HCT116 (cell line): ENCODE data around the gene WT1. TPM values are rescaled to one million over a fixed set of nuclear protein-coding genes. Genes with fewer than 3 reads are reported as not detected.

Source experiments
- ATAC-seq: fragments of 200-7000 bp; cut with Tn5 transposase; 2 replicates; pipeline ENCODE4 v1.9.1; 2020; ENCODE audit warnings: mild to moderate bottlenecking, moderate library complexity
- BruUV-seq: library from RNA; stranded (reverse); fragments of 400-500 nt; replicated peaks from 2 replicates; lab custom pipeline; 2021; lab: Mats Ljungman, UMichigan
- CTCF ChIA-PET: fragments of 300-600 bp; sonication (Branson Sonifier 250); formaldehyde crosslinking; loops from one replicate; lab custom pipeline; 2021; ENCODE audit warnings: antibody characterized with exemption; lab: Charles Lee
- POLR2A ChIA-PET: fragments of 300-600, 350-600 bp; sonication (Branson Sonifier 250); formaldehyde crosslinking; loops from one replicate; lab custom pipeline; 2021; ENCODE audit warnings: antibody characterized with exemption; lab: Charles Lee
- RAD21 ChIA-PET, 2 experiments: fragments of 300-600 bp; sonication (Branson Sonifier 250); formaldehyde crosslinking; loops; one replicate each; lab custom pipeline; 2023; ENCODE audit warnings: low total read pairs in 2 of 2; ENCODE audit not compliant: uncharacterized antibody in 2 of 2, unreplicated experiment in 2 of 2, low non-redundant PET in 1 of 2; lab: Charles Lee
- DNase-seq: peaks from one replicate; pipeline ENCODE4 v3.0.0-alpha.2; 2010; ENCODE audit warnings: low read depth, low spot score
- H2AFZ ChIP-seq: fragments of 200-600 bp; shearing (Covaris generic), sonication (generic); 2 replicates; pipeline ENCODE4 v1.6.1; 2017; ENCODE audit warnings: low read depth, mixed run types, mixed read lengths, antibody characterized with exemption, low read length; ENCODE audit not compliant: poor library complexity, severe bottlenecking
- H3K27ac ChIP-seq: 2 replicates; pipeline ENCODE4 v1.5.1; 2012; ENCODE audit warnings: low read depth, low read length
- H3K27me3 ChIP-seq: fragments of 200-600 bp; sonication (generic); 2 replicates; pipeline ENCODE4 v1.6.1; 2016; ENCODE audit warnings: mixed run types, low read length, mixed read lengths; ENCODE audit not compliant: insufficient read depth
- H3K36me3 ChIP-seq, 2 experiments: fragments of 200-500 bp in 1 of 2; fragments of 200-600 bp in 1 of 2; sonication (Bioruptor generic) in 1 of 2; sonication (generic) in 1 of 2; 2 replicates each; pipeline versions ENCODE4 v1.5.1 to v1.6.1; 2014 to 2016; ENCODE audit warnings: low read length in 2 of 2, inconsistent platforms in 1 of 2, mixed read lengths in 1 of 2, mixed run types in 1 of 2; ENCODE audit not compliant: insufficient read depth in 2 of 2, control insufficient read depth in 1 of 2
- H3K4me1 ChIP-seq, 2 experiments: fragments of 200-600 bp in 1 of 2; sonication (generic) in 1 of 2; 2 replicates each; pipeline versions ENCODE4 v1.5.1 to v1.6.1; 2012 to 2017; ENCODE audit warnings: low read length in 2 of 2, inconsistent platforms in 1 of 2, mild to moderate bottlenecking in 1 of 2, mixed read lengths in 1 of 2, mixed run types in 1 of 2, moderate library complexity in 1 of 2; ENCODE audit not compliant: insufficient read depth in 2 of 2, control insufficient read depth in 1 of 2
- H3K4me2 ChIP-seq: fragments of 200-600 bp; sonication (generic); 2 replicates; pipeline ENCODE4 v1.6.1; 2017; ENCODE audit warnings: mixed run types, low read length, mixed read lengths
- H3K4me3 ChIP-seq, 2 experiments: fragments of 200-600 bp in 1 of 2; sonication (generic) in 1 of 2; replicated peaks in 1 of 2; 2 replicates each; pipeline ENCODE4 v1.5.1; 2011 to 2016; ENCODE audit warnings: low read length in 2 of 2, control low read depth in 1 of 2, low read depth in 1 of 2, mild to moderate bottlenecking in 1 of 2, mixed read lengths in 1 of 2, mixed run types in 1 of 2
- H3K79me2 ChIP-seq: fragments of 200-600 bp; sonication (generic); 2 replicates; pipeline ENCODE4 v1.6.1; 2017; ENCODE audit warnings: mild to moderate bottlenecking, mixed run types, low read length, moderate library complexity, mixed read lengths; ENCODE audit not compliant: insufficient read depth
- H3K9ac ChIP-seq: fragments of 200-600 bp; sonication (generic); 2 replicates; pipeline ENCODE4 v1.6.1; 2016; ENCODE audit warnings: low read length, mixed read lengths
- H3K9me2 ChIP-seq: fragments of 200-600 bp; sonication (generic), shearing (Covaris generic); 2 replicates; pipeline ENCODE4 v1.6.1; 2017; ENCODE audit warnings: mixed run types, mild to moderate bottlenecking, moderate library complexity; ENCODE audit not compliant: insufficient read depth
- H3K9me3 ChIP-seq, 2 experiments: fragments of 200-500 bp in 1 of 2; fragments of 200-600 bp in 1 of 2; sonication (Bioruptor generic) in 1 of 2; sonication (generic) in 1 of 2; 2 replicates each; pipeline ENCODE4 v1.6.1; 2014 to 2017; ENCODE audit warnings: low read length in 2 of 2, mixed read lengths in 2 of 2, inconsistent platforms in 1 of 2, low read depth in 1 of 2, mild to moderate bottlenecking in 1 of 2, mixed run types in 1 of 2, moderate library complexity in 1 of 2; ENCODE audit not compliant: control insufficient read depth in 1 of 2, insufficient read depth in 1 of 2
- H4K20me1 ChIP-seq: fragments of 200-600 bp; sonication (generic), shearing (Covaris generic); 2 replicates; pipeline ENCODE4 v1.6.1; 2017; ENCODE audit warnings: mixed run types, mild to moderate bottlenecking, moderate library complexity; ENCODE audit not compliant: insufficient read depth
- CTCF ChIP-seq, 3 experiments: fragments of 200-600 bp in 1 of 3; sonication (generic) in 1 of 3; IDR thresholded peaks in 2 of 3; conservative IDR thresholded peaks in 1 of 3; 2 replicates each; pipeline ENCODE4 v1.5.1; 2012 to 2017; ENCODE audit warnings: low read depth in 2 of 3, low read length in 2 of 3, antibody characterized with exemption in 1 of 3, borderline replicate concordance in 1 of 3, control low read depth in 1 of 3, mild to moderate bottlenecking in 1 of 3, mixed read lengths in 1 of 3, mixed run types in 1 of 3, moderate library complexity in 1 of 3; ENCODE audit not compliant: insufficient read depth in 1 of 3
- MAX ChIP-seq: IDR thresholded peaks from 2 replicates; pipeline ENCODE4 v1.6.1; 2012
- POLR2AphosphoS5 ChIP-seq: IDR thresholded peaks from 2 replicates; pipeline ENCODE4 v1.6.1; 2011; ENCODE audit warnings: mild to moderate bottlenecking, low read depth, low read length, moderate library complexity
- RAD21 ChIP-seq: IDR thresholded peaks from 2 replicates; pipeline ENCODE4 v1.6.1; 2012; ENCODE audit warnings: low read depth, mild to moderate bottlenecking
- ZNF274 ChIP-seq: fragments of 200-500 bp; sonication (Bioruptor generic); IDR thresholded peaks from 2 replicates; pipeline ENCODE4 v1.6.1; 2014; ENCODE audit warnings: mild to moderate bottlenecking, low read depth, low read length, inconsistent platforms
- intact Hi-C: fragments of 100-400 bp; cut with micrococcal nuclease; formaldehyde crosslinking; loops from 2 replicates; pipeline ENCODE4 v1.10.0; 2022
- total RNA-seq: library from RNA; stranded (reverse); gene quantifications from one replicate; pipeline ENCODE4 v1.2.1, GENCODE V29; 2021; ENCODE audit not compliant: unreplicated experiment

The WT1 gene
- total RNA-seq, 1 experiment from 2014 or later: 0.07 TPM

GRCh38 chr11:32385998-32386397 lies 49.3 kb downstream of the WT1 start:
- H3K27ac ChIP-seq: no peak overlapping the region
- H3K79me2 ChIP-seq: no peaks in the 10 kb centered on the region
- H3K36me3 ChIP-seq: no peaks in the 10 kb centered on the region
- no peaks in the 10 kb centered on the region for H3K9me3 ChIP-seq
- H4K20me1 ChIP-seq: no peaks in the 10 kb centered on the region
- no peaks in the 10 kb centered on the region for H3K9me2 ChIP-seq
- intact Hi-C loops: loop anchor here (5.0 kb wide), 1 partner anchor 406 kb away; the partner anchor contains the start of gene CCDC73
- ChIA-PET RAD21 (interaction anchor here in 1 of 2 experiments (1.0 kb wide), 1 partner anchor 237 kb away, joined by 3 read pairs; no protein-coding TSS in a partner anchor), POLR2A (no interaction called here), CTCF (interaction anchor here (0.6 to 2.0 kb wide), 12 partner anchors 8 to 407 kb away, joined by 3 to 6 read pairs (median 3); no protein-coding TSS in a partner anchor)
- peak; percentile 40; the same call in 1 of the 2 replicates for TF ChIP-seq MAX
- peak; percentile 46 to 77 (median 67); a peak in 5 of 6 replicates for TF ChIP-seq CTCF (IDR thresholded peaks at IDR 0.05 in 2 of 3, conservative IDR thresholded peaks at IDR 0.05 in 1 of 3; ENCODE audit: borderline replicate concordance in 1 of 3, insufficient read depth in 1 of 3, low read depth in 2 of 3, low read length in 2 of 3)
- peak; percentile 60 for TF ChIP-seq RAD21
- no peak for TF ChIP-seq POLR2AphosphoS5
- no peak for TF ChIP-seq ZNF274
- ATAC-seq (peak; percentile 99), DNase-seq (peak; percentile 38)
- no peak overlapping the region for H2AFZ ChIP-seq
- H3K4me2 ChIP-seq: peak overlapping the region; percentile 13; the same call in 1 of the 2 replicates
- H3K27me3 ChIP-seq: peaks cover 27% of the 10 kb centered on the region; the same call in 1 of the 2 replicates
- peaks cover 0 to 4% of the 10 kb centered on the region in 2 experiments; a peak in 1 of 4 replicates for H3K4me1 ChIP-seq
- H3K9ac ChIP-seq: no peak overlapping the region
- no peak overlapping the region for H3K4me3 ChIP-seq
- no TSS peak for BruUV-seq
